Esophagus muscularis mucosa (tissue), 4 donors: ENCODE measurements around the gene NRG2. TPM values are rescaled to one million over a fixed set of nuclear protein-coding genes. Genes with fewer than 3 reads are reported as not detected.

Experiments
- DNase-seq: peaks from one replicate; pipeline ENCODE4 v3.0.0-alpha.2; 2017; ENCODE audit errors: extremely low spot score
- H3K27ac ChIP-seq, 4 donors: fragments of 200-600 bp; sonication (generic); replicated peaks in 1 of 4; 1 replicate in 3 of 4; 2 replicates in 1 of 4; pipeline ENCODE4 v1.5.1; 2016 to 2019; ENCODE audit warnings: mild to moderate bottlenecking in 1 of 4
- H3K27me3 ChIP-seq, 4 donors: fragments of 200-600 bp; sonication (generic); one replicate each; pipeline versions ENCODE4 v1.5.1 to v1.6.0; 2016 to 2019
- H3K36me3 ChIP-seq, 4 donors: fragments of 200-600 bp; sonication (generic); one replicate each; pipeline ENCODE4 v1.5.1; 2016 to 2019
- H3K4me1 ChIP-seq, 4 donors: fragments of 200-600 bp; sonication (generic); one replicate each; pipeline ENCODE4 v1.5.1; 2016 to 2019
- H3K4me3 ChIP-seq, 4 donors: fragments of 200-600 bp; sonication (generic); 1 replicate in 2 of 4; 2 replicates in 2 of 4; pipeline ENCODE4 v1.5.1; 2016 to 2019; ENCODE audit warnings: mild to moderate bottlenecking in 4 of 4, moderate library complexity in 1 of 4
- H3K9me3 ChIP-seq, 4 donors: fragments of 200-600 bp; sonication (generic); 1 replicate in 3 of 4; 2 replicates in 1 of 4; pipeline ENCODE4 v1.5.1; 2016 to 2019
- CTCF ChIP-seq, 3 experiments: fragments of 200-600 bp in 2 of 3; fragments of 450-650 bp in 1 of 3; sonication (generic) in 2 of 3; IDR thresholded peaks; one replicate each; pipeline ENCODE4 v1.5.1; 2017 to 2019; ENCODE audit warnings: antibody characterized with exemption in 3 of 3, mild to moderate bottlenecking in 2 of 3, moderate library complexity in 1 of 3
- EP300 ChIP-seq: sonication (generic); formaldehyde crosslinking; IDR thresholded peaks from one replicate; pipeline ENCODE4 v1.6.1; 2017; ENCODE audit warnings: antibody characterized with exemption
- POLR2A ChIP-seq: fragments of 450-650 bp; IDR thresholded peaks from one replicate; pipeline ENCODE4 v1.6.1; 2017; ENCODE audit warnings: antibody characterized with exemption, moderate library complexity, mild to moderate bottlenecking, low read depth
- POLR2AphosphoS5 ChIP-seq, 2 donors: sonication (generic); formaldehyde crosslinking; IDR thresholded peaks; one replicate each; pipeline ENCODE4 v1.6.1; 2017; ENCODE audit warnings: antibody characterized with exemption in 2 of 2
- WGBS: methylation state at CpG from one replicate; pipeline ENCODE4 v1.1.5; 2018; 5-methylcytosine and 5-hydroxymethylcytosine counted together
- intact Hi-C: fragments of 100-400 bp; cut with DNase I; formaldehyde crosslinking; loops from one replicate; pipeline ENCODE4 v1.15.1; 2023
- total RNA-seq, 4 donors: library from RNA; depleted of rRNA; stranded (reverse); fragments of >200 nt; gene quantifications; one replicate each; pipeline versions ENCODE4 v1.1.0 to v1.2.1, GENCODE V29; 2016

NRG2 gene
- total RNA-seq, 4 donors from 2014 or later: 2.8 to 5.0 (median 4.1) TPM

GRCh38 chr5:139969318-139969717 lies 73.8 kb downstream of the NRG2 start:
- H3K27ac ChIP-seq: no peak overlapping the region
- DNase-seq: peak; percentile 75
- intact Hi-C loops: loop anchor here (2.0 to 5.0 kb wide), 3 partner anchors 73 to 122 kb away; partner anchors contain the start of gene NRG2
- H3K4me1 ChIP-seq: peaks cover 15 to 19% (median 16%) of the 10 kb centered on the region in 4 donors
- H3K4me3 ChIP-seq: no peak overlapping the region
- H3K27me3 ChIP-seq: no peaks in the 10 kb centered on the region
- H3K9me3 ChIP-seq: no peaks in the 10 kb centered on the region
- no peaks in the 10 kb centered on the region for H3K36me3 ChIP-seq
- 76% methylated on average over 2 of the region's 2 CpGs for WGBS
- no peak for TF ChIP-seq EP300
- no peak for TF ChIP-seq POLR2A
- TF ChIP-seq CTCF (IDR thresholded peaks at IDR 0.05): no peak
- TF ChIP-seq POLR2AphosphoS5 (IDR thresholded peaks at IDR 0.05): no peak

- DNase-seq: peak; percentile 92
- Histone ChIP-seq H3K9me3 (no peaks in the 10 kb centered on the region), H3K27me3 (no peaks in the 10 kb centered on the region), H3K27ac (no peak overlapping the region), H3K4me3 (no peak overlapping the region), H3K36me3 (no peaks in the 10 kb centered on the region), H3K4me1 (peaks cover 15 to 19% (median 16%) of the 10 kb centered on the region in 4 donors)
- intact Hi-C loops: loop anchor here (2.0 to 5.0 kb wide), 3 partner anchors 74 to 121 kb away; partner anchors contain the start of gene NRG2
- WGBS: 39% methylated on average over 16 of the region's 23 CpGs
- no peak for TF ChIP-seq EP300
- TF ChIP-seq POLR2A: no peak
- TF ChIP-seq POLR2AphosphoS5 (IDR thresholded peaks at IDR 0.05): peak in 1 of 2 donors; percentile 75
- peak in 2 of 3 experiments; percentile 99 for TF ChIP-seq CTCF (IDR thresholded peaks at IDR 0.05)
Observed at GRCh38 chr5:139968547-139969261, 74.4 kb downstream of the NRG2 start.

GRCh38 chr5:139967353-139967752 lies 75.7 kb downstream of the NRG2 start:
- H3K27me3 ChIP-seq: no peaks in the 10 kb centered on the region
- no peaks in the 10 kb centered on the region for H3K9me3 ChIP-seq
- intact Hi-C loops: loop anchor here (5.0 kb wide), 2 partner anchors 100 to 120 kb away; no protein-coding TSS in a partner anchor
- peak; percentile 21 for DNase-seq
- no peaks in the 10 kb centered on the region for H3K36me3 ChIP-seq
- peaks cover 15 to 19% (median 16%) of the 10 kb centered on the region in 4 donors for H3K4me1 ChIP-seq
- H3K4me3 ChIP-seq: no peak overlapping the region
- no peak overlapping the region for H3K27ac ChIP-seq
- 96% methylated on average over 8 of the region's 8 CpGs for WGBS
- TF ChIP-seq POLR2AphosphoS5 (IDR thresholded peaks at IDR 0.05) (no peak), EP300 (no peak), POLR2A (no peak), CTCF (IDR thresholded peaks at IDR 0.05) (no peak)

GRCh38 chr5:139966856-139967255 lies 76.2 kb downstream of the NRG2 start:
- intact Hi-C loops: loop anchor here (5.0 kb wide), 2 partner anchors 100 to 120 kb away; no protein-coding TSS in a partner anchor
- TF ChIP-seq POLR2AphosphoS5 (IDR thresholded peaks at IDR 0.05) (no peak), EP300 (no peak), CTCF (IDR thresholded peaks at IDR 0.05) (no peak), POLR2A (no peak)

More at GRCh38 chr5:139966856-139967255, 76.2 kb downstream of the NRG2 start:
- H3K27me3 ChIP-seq: no peaks in the 10 kb centered on the region
- H3K4me1 ChIP-seq: peaks cover 15 to 19% (median 16%) of the 10 kb centered on the region in 4 donors
- DNase-seq: peak; percentile 87
- no peak overlapping the region for H3K27ac ChIP-seq
- no peak overlapping the region for H3K4me3 ChIP-seq
- no peaks in the 10 kb centered on the region for H3K9me3 ChIP-seq
- no peaks in the 10 kb centered on the region for H3K36me3 ChIP-seq
- 88% methylated on average over 4 of the region's 4 CpGs for WGBS
